ENCODE measurements around the gene CRYZL1.

DNA sequence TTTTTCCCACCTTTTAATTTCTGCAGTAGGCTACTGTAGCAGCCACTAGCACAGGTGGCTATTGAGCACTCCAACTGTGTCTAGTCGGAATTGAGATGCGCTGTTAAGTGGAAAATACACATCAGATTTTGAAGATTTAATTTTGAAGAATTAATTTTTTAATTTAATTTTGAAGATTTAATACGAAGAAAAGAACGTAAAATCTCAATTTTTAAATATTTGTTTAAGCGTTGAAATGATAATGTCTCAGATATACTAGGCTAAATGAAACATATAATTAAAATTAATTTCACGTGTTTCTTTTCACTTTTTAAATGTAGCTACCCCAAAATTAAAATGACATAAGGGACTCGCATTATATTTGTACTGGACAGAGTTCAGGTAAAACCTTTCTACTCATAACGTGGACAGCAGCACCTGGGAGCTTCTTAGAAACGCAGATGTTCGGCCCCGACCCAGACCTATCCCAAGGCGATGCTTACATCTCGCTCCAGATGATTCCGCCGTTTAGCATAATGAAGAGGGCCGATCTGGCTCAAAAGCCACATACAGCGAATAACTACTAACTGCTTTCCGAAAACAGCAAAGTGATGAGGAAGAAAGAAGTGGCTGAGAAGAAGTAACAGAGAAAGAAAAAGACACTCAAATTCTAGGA lies 717 bp downstream of the CRYZL1 start:
- TF ChIP-seq, protein P1, sequence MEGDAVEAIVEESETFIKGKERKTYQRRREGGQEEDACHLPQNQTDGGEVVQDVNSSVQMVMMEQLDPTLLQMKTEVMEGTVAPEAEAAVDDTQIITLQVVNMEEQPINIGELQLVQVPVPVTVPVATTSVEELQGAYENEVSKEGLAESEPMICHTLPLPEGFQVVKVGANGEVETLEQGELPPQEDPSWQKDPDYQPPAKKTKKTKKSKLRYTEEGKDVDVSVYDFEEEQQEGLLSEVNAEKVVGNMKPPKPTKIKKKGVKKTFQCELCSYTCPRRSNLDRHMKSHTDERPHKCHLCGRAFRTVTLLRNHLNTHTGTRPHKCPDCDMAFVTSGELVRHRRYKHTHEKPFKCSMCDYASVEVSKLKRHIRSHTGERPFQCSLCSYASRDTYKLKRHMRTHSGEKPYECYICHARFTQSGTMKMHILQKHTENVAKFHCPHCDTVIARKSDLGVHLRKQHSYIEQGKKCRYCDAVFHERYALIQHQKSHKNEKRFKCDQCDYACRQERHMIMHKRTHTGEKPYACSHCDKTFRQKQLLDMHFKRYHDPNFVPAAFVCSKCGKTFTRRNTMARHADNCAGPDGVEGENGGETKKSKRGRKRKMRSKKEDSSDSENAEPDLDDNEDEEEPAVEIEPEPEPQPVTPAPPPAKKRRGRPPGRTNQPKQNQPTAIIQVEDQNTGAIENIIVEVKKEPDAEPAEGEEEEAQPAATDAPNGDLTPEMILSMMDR (IDR thresholded peaks at IDR 0.05 in 8 of 11, conservative IDR thresholded peaks at IDR 0.05 in 3 of 11): no peak
- TF ChIP-seq POLR2AphosphoS5 (IDR thresholded peaks at IDR 0.05): no peak
- no peak for TF ChIP-seq POLR2A (IDR thresholded peaks at IDR 0.05)

All from spleen (tissue), 7 donors.